HG03558 (cell line): ENCODE data around the gene WNT3.
"Not testable (repeated sequence)": the region's sequence is repeated elsewhere in the genome, so short reads cannot be mapped to it uniquely, and the experiment has no call there.

Experiments used
- ATAC-seq: cut with Tn5 transposase; IDR thresholded peaks from one replicate; pipeline ENCODE4 v1.9.1; 2021; ENCODE audit warnings: moderate number of reproducible peaks; ENCODE audit not compliant: unreplicated experiment; ENCODE audit errors: extremely low read depth

Gene WNT3

DNA sequence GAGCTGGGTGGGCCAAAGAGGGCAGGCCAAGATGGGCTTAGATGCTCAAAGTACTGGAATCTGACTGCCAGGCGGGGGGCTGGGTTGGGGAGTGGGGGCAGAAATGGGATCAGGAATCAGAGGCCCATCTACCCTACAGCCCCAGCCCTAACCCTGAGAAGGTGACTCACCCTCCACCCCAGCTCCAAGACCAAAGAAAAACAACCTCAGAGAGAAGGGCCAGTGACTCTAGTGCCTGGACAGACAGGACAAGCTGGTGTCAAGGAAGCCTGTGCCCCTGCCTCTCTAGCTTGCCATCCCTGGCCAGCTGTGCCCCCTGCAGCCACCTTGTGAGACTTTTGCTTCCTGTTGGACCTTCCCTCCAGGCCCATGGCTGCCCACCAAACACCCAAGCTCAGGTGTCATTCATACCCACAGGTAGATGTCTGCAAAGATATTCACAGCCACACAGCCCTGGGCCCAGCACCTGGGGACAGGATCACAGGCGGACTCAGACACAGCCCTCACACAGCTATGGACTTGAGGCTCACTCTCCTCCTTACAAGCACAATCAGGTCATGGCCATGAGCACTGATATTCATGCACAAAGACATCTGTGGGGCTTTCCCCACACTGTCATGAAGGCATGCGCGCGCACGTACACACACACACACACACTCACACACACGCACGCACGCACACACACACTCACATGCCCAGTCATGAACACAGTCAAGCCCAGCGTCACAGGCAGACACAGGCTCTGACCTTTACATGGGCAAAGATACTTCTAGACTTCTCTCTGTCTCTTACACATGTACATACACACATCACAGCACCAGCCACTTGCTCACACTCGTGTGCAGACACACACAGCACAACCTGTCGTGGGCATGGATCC is 2.8 kb downstream of the WNT3 start:
- ATAC-seq: no peak

- ATAC-seq: no peak
Measured at GRCh38 chr17:46814446-46814845, 4.0 kb downstream of the WNT3 start.

GRCh38 chr17:46813920-46814319 is 4.6 kb downstream of the WNT3 start:
- no peak for ATAC-seq

DNA sequence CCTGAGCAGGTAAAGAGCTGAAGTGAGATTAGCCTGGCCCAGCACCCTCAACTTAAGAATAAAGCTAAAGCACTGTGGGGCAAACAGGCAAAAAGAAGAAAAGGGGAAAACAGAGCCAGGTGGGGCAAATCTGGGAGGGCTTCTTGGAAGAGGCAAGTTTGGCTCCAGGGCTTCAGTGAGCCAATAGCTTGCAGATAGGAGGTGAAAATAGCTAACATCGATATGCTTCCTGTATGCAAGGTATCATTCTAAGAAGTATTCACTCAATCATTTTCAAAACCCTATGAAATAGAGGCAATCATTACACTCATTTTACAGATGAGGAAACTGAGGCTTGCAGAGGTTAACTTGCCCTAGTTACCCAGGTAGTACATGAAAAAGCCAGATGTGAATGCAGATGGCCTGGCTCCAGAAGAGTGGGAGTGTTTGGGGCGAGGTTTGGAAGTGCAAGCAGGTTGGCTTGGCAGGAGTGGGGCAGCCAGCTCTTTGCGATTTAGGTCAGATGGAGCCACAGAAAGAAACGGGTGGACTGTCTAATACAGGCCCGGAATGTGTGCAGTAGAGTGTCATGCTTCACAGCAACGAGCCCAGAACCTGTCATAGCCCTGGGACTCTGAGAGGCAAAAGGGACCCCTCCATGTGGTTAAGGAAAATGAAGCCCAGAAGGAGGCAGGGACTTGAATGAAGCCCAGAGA is 5.7 kb downstream of the WNT3 start:
- no peak for ATAC-seq

- ATAC-seq: no peak
Measured at GRCh38 chr17:46811978-46812583, 6.4 kb downstream of the WNT3 start.

- ATAC-seq: no peak
Measured at GRCh38 chr17:46810837-46811236, 7.7 kb downstream of the WNT3 start.

- ATAC-seq: no peak
Measured at GRCh38 chr17:46809110-46809571, 9.4 kb downstream of the WNT3 start.

DNA sequence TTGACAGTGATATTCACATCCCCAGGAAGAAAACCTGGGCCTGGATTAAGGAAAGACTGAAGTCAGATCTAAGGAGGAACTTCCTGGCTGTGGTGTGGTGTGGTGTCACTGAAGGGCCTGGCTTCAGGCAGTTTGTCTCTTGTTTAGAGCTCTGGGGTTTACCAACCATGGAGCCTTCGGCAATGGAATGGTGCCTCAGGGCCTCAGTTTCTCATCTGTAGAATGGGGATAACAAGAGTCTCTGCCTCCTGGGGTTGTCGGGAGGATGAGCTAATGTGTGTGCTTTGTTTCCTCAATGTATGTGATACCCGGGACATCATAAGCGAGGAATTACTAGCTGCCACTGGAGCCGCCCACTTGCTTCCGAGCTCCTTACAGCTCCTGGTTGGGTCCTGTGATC is 12.7 kb downstream of the WNT3 start:
- ATAC-seq: no peak

DNA sequence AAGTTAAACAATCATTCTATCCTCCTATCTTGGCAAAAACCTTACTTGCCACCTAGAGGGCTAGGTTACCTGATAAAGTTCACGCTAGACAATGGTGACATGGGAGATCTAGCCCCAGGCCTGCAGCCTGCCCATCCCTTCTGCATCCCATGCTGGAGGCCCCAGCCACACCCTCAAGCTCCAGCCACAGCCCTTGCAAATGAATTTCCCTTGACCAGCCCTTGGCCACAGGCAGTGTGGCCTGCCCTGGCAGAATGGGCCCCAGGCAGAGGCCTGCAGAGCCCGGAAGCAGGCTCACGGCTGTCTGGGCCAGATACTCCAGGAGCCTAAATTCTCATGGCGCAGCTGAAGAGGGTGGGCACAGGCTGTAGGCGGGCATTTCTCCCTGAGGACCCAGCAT is 14.9 kb downstream of the WNT3 start:
- no peak for ATAC-seq

GRCh38 chr17:46802800-46803199 is 15.7 kb downstream of the WNT3 start:
- no peak for ATAC-seq

GRCh38 chr17:46800573-46800972 is 17.9 kb downstream of the WNT3 start:
- no peak for ATAC-seq

GRCh38 chr17:46796956-46797530 is 21.4 kb downstream of the WNT3 start:
- no peak for ATAC-seq

GRCh38 chr17:46796524-46796923 is 22.0 kb downstream of the WNT3 start:
- no peak for ATAC-seq

DNA sequence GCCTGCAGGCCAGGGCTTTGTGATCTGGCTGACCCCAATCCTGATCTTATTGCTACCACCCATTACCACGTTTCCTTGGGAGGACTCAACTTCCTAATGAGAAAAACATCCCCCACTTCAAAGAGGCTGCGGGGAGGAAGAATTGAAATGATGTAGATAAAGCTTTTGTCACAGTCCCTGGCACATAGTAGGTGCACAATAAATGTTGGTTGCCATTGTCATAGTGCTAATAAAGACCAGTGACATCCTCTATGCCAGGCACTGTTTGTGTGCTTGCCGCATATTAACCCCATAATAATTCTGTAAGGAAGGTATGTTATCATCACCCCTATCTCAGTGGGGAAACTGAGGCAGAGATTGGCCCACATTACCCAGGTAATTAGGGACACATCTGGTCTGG is 22.4 kb downstream of the WNT3 start:
- no peak for ATAC-seq

- no peak for ATAC-seq
Measured at GRCh38 chr17:46795379-46795952, 23.0 kb downstream of the WNT3 start.

DNA sequence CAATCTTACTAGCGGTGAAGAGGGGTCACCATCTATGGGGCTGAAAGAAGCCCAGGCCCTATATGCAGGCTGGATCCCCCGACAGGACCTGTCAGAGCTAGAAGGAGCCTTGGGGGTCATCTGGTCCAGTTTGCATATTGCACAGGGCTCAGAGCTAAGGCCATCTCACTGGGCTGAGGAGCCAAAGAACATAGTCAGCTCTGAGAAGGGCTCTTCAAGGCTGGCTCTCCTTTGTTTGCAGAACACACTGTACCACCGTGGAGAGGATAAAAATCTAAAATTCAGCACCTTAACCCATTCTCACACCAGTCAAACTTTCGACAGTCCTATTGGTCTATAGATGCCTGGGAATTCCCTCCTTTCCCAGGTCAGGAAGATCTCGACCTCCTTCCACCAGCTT is 24.2 kb downstream of the WNT3 start:
- no peak for ATAC-seq

- ATAC-seq: no peak
Measured at GRCh38 chr17:46793541-46793940, 25.0 kb downstream of the WNT3 start.

DNA sequence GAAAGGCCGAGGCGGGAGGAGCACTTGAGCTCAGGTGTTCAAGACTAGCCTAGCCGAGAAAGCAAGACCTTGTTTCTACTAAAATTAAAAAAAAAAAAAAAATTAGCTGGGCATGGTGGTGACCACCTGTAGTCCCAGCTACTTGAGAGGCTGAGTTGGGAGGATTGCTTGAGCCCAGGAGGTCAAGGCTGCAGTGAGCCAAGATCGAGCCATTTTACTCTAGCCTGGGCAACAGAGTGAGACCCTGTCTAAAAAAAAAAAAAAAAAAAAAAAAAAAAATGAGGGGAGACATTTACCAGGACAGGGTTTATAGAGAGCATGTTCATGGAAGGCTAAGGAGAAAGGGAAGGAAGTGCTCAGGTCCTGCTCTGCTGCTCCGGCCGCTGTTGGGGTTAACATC is 25.5 kb downstream of the WNT3 start:
- not testable (repeated sequence) for ATAC-seq

GRCh38 chr17:46792071-46792470 is 26.4 kb downstream of the WNT3 start:
- ATAC-seq: no peak

DNA sequence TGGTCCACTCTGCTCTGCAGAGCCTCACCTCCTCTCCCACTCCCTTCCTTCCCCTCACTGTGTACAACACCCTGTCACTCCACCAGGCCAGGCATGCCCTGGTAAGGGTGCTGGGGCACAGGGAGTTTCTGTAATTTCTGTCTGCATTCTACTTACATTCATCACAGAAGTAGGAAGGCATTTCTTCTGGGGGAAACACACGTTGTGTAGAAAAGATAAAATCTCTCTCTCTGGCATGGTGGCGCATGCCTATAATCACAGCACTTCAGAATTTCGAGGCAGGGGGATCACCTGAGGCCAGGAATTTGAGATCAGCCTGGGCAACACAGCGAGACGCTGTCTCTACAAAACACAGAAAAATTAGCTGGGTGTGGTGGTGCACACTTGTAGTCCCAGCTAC is 27.0 kb downstream of the WNT3 start:
- no peak for ATAC-seq
